Sigmoid colon (tissue), 4 donors: Measurements from ENCODE around the gene CCNDBP1.

ENCODE experiments used
- EP300 ChIP-seq, 4 donors: sonication (generic); formaldehyde crosslinking; IDR thresholded peaks; one replicate each; pipeline ENCODE4 v1.6.1; 2017; ENCODE audit warnings: antibody characterized with exemption in 4 of 4
- POLR2A ChIP-seq, 2 donors: fragments of 450-650 bp; IDR thresholded peaks; one replicate each; pipeline ENCODE4 v1.6.1; 2016; ENCODE audit warnings: antibody characterized with exemption in 2 of 2, mild to moderate bottlenecking in 2 of 2, moderate library complexity in 2 of 2
- TF ChIP-seq, protein P1 (sequence below), 4 experiments: fragments of 450-650 bp in 3 of 4; fragments of 200-600 bp in 1 of 4; IDR thresholded peaks; one replicate each; pipeline ENCODE4 v1.5.1; 2016 to 2019; ENCODE audit warnings: antibody characterized with exemption in 4 of 4, mild to moderate bottlenecking in 3 of 4, moderate library complexity in 2 of 4

DNA sequence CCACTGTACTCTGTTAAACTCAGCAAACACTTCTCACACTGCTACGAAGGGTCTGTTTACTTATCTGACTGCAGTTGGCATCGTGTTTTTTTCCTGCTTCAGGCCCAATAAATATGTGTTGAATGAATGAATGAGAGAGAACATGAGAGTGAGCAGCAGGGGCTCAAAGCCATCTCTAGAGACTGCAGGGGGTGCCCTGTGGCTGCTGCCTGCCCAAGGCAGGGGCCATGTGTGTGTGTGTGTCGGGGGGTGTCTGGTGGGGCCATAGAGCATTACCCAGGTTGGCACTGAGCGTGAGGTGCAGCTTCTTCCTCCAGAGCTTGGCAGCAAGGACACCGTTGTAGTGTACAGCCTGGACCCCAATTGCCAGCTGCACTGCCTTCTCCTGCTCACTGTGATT is 20.9 kb downstream of the CCNDBP1 start:
- TF ChIP-seq, protein P1, sequence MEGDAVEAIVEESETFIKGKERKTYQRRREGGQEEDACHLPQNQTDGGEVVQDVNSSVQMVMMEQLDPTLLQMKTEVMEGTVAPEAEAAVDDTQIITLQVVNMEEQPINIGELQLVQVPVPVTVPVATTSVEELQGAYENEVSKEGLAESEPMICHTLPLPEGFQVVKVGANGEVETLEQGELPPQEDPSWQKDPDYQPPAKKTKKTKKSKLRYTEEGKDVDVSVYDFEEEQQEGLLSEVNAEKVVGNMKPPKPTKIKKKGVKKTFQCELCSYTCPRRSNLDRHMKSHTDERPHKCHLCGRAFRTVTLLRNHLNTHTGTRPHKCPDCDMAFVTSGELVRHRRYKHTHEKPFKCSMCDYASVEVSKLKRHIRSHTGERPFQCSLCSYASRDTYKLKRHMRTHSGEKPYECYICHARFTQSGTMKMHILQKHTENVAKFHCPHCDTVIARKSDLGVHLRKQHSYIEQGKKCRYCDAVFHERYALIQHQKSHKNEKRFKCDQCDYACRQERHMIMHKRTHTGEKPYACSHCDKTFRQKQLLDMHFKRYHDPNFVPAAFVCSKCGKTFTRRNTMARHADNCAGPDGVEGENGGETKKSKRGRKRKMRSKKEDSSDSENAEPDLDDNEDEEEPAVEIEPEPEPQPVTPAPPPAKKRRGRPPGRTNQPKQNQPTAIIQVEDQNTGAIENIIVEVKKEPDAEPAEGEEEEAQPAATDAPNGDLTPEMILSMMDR (IDR thresholded peaks at IDR 0.05): no peak
- TF ChIP-seq POLR2A (IDR thresholded peaks at IDR 0.05) (no peak), EP300 (IDR thresholded peaks at IDR 0.05) (no peak)
